ENCODE data around the gene SGIP1. TPM values are rescaled to one million over a fixed set of nuclear protein-coding genes. Genes with fewer than 3 reads are reported as not detected.

SGIP1 gene
- total and polyA plus RNA-seq, 2 of the 8 experiments (the other 6 are each of a cell fraction or from before 2014, with no cell fraction given): 1.4 to 2.1 TPM

DNA sequence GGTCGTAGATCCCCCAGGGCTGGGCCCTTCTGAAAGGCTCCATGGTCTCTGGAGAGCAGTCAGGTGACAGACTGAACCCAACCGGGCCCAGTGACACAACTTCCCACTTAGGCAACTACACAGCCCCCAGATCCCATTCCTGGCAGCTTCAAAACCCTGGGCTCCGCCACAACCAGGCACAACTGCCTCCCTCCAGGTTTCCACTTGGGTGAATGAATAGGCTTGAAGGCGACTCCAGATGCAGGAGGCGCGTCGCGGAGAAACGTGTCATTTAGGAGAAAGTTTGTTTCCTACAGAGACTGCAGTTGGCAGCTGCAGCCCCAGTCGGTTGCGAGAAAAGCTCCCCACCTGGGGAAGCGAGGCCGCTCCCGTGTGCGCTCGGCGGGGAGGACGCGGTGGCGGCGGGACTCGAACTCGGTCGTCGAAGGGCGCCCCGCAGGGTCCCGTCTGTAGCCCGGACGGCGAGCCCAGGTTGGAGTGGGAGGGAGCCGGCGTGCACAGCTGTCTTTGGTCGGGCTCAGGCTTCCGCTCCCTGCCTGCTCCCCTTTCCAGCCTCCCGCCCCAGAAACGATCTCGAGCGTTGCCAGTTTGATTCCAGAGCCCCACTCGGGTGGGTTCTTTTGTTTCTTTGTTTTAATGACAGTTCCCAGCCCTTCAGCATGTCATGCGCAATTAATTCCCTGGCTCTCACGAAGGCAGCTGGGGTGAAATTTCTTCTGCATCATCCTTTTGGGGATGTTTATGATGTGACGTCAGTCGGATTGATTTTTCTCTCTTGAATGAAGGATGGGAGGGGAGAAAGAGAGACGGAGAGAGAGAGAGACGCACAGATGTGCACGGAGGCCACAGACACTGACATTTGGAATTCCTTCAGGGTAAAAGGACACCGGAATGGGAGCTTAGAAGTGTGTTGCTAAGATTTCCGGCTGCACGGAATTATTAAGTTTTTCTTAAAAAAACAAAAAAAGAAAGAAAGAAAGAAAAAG is 862 bp upstream of the SGIP1 start (continued):
- TF ChIP-seq KDM1A (IDR thresholded peaks at IDR 0.05; ENCODE audit: borderline replicate concordance, low read length) (no peak; the same call in 1 of the 2 replicates), RNF2 (IDR thresholded peaks at IDR 0.05; ENCODE audit: borderline replicate concordance, low read depth, low read length, missing control alignments, poor library complexity, severe bottlenecking) (no peak), RBBP5 (IDR thresholded peaks at IDR 0.05; ENCODE audit: borderline replicate concordance, low read depth, low read length) (peak; percentile 89), POU5F1 (IDR thresholded peaks at IDR 0.05; ENCODE audit: low read depth, low read length) (no peak), CHD1 (IDR thresholded peaks at IDR 0.05; ENCODE audit: low read depth, low read length) (no peak), YY1 (IDR thresholded peaks at IDR 0.05; ENCODE audit: low read depth, low read length) (0 out of 2 replicates have a peak, but pooled peaks have one; percentile 13), ZNF274 (IDR thresholded peaks at IDR 0.05; ENCODE audit: borderline replicate concordance, extremely low read depth, low read length) (no peak), PHF8 (conservative IDR thresholded peaks at IDR 0.05; ENCODE audit: low read depth, low read length) (peak; percentile 16; the same call in 1 of the 2 replicates), HDAC6 (IDR thresholded peaks at IDR 0.05; ENCODE audit: low read depth, low read length) (no peak), EZH2 (IDR thresholded peaks at IDR 0.05; ENCODE audit: low read depth, low read length, severe bottlenecking) (peak; percentile 6), KDM5A (IDR thresholded peaks at IDR 0.05; ENCODE audit: low read length) (no peak)
- TF ChIP-seq, protein P1, sequence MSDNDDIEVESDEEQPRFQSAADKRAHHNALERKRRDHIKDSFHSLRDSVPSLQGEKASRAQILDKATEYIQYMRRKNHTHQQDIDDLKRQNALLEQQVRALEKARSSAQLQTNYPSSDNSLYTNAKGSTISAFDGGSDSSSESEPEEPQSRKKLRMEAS (IDR thresholded peaks at IDR 0.05): no peak
